HCT116 (cell line): ENCODE results near the gene OR10K2. TPM values are rescaled to one million over a fixed set of nuclear protein-coding genes. Genes with fewer than 3 reads are reported as not detected.

ENCODE experiments used
- ATAC-seq: fragments of 200-7000 bp; cut with Tn5 transposase; 2 replicates; pipeline ENCODE4 v1.9.1; 2020; ENCODE audit warnings: mild to moderate bottlenecking, moderate library complexity
- BruUV-seq: library from RNA; stranded (reverse); fragments of 400-500 nt; replicated peaks from 2 replicates; lab custom pipeline; 2021; lab: Mats Ljungman, UMichigan
- CTCF ChIA-PET: fragments of 300-600 bp; sonication (Branson Sonifier 250); formaldehyde crosslinking; loops from one replicate; lab custom pipeline; 2021; ENCODE audit warnings: antibody characterized with exemption; lab: Charles Lee
- POLR2A ChIA-PET: fragments of 300-600, 350-600 bp; sonication (Branson Sonifier 250); formaldehyde crosslinking; loops from one replicate; lab custom pipeline; 2021; ENCODE audit warnings: antibody characterized with exemption; lab: Charles Lee
- RAD21 ChIA-PET, 2 experiments: fragments of 300-600 bp; sonication (Branson Sonifier 250); formaldehyde crosslinking; loops; one replicate each; lab custom pipeline; 2023; ENCODE audit warnings: low total read pairs in 2 of 2; ENCODE audit not compliant: uncharacterized antibody in 2 of 2, unreplicated experiment in 2 of 2, low non-redundant PET in 1 of 2; lab: Charles Lee
- DNase-seq: peaks from one replicate; pipeline ENCODE4 v3.0.0-alpha.2; 2010; ENCODE audit warnings: low read depth, low spot score
- H2AFZ ChIP-seq: fragments of 200-600 bp; shearing (Covaris generic), sonication (generic); 2 replicates; pipeline ENCODE4 v1.6.1; 2017; ENCODE audit warnings: low read depth, mixed run types, mixed read lengths, antibody characterized with exemption, low read length; ENCODE audit not compliant: poor library complexity, severe bottlenecking
- H3K27ac ChIP-seq: 2 replicates; pipeline ENCODE4 v1.5.1; 2012; ENCODE audit warnings: low read depth, low read length
- H3K27me3 ChIP-seq: fragments of 200-600 bp; sonication (generic); 2 replicates; pipeline ENCODE4 v1.6.1; 2016; ENCODE audit warnings: mixed run types, low read length, mixed read lengths; ENCODE audit not compliant: insufficient read depth
- H3K36me3 ChIP-seq, 2 experiments: fragments of 200-500 bp in 1 of 2; fragments of 200-600 bp in 1 of 2; sonication (Bioruptor generic) in 1 of 2; sonication (generic) in 1 of 2; 2 replicates each; pipeline versions ENCODE4 v1.5.1 to v1.6.1; 2014 to 2016; ENCODE audit warnings: low read length in 2 of 2, inconsistent platforms in 1 of 2, mixed read lengths in 1 of 2, mixed run types in 1 of 2; ENCODE audit not compliant: insufficient read depth in 2 of 2, control insufficient read depth in 1 of 2
- H3K4me1 ChIP-seq, 2 experiments: fragments of 200-600 bp in 1 of 2; sonication (generic) in 1 of 2; 2 replicates each; pipeline versions ENCODE4 v1.5.1 to v1.6.1; 2012 to 2017; ENCODE audit warnings: low read length in 2 of 2, inconsistent platforms in 1 of 2, mild to moderate bottlenecking in 1 of 2, mixed read lengths in 1 of 2, mixed run types in 1 of 2, moderate library complexity in 1 of 2; ENCODE audit not compliant: insufficient read depth in 2 of 2, control insufficient read depth in 1 of 2
- H3K4me2 ChIP-seq: fragments of 200-600 bp; sonication (generic); 2 replicates; pipeline ENCODE4 v1.6.1; 2017; ENCODE audit warnings: mixed run types, low read length, mixed read lengths
- H3K4me3 ChIP-seq, 2 experiments: fragments of 200-600 bp in 1 of 2; sonication (generic) in 1 of 2; replicated peaks in 1 of 2; 2 replicates each; pipeline ENCODE4 v1.5.1; 2011 to 2016; ENCODE audit warnings: low read length in 2 of 2, control low read depth in 1 of 2, low read depth in 1 of 2, mild to moderate bottlenecking in 1 of 2, mixed read lengths in 1 of 2, mixed run types in 1 of 2
- H3K79me2 ChIP-seq: fragments of 200-600 bp; sonication (generic); 2 replicates; pipeline ENCODE4 v1.6.1; 2017; ENCODE audit warnings: mild to moderate bottlenecking, mixed run types, low read length, moderate library complexity, mixed read lengths; ENCODE audit not compliant: insufficient read depth
- H3K9ac ChIP-seq: fragments of 200-600 bp; sonication (generic); 2 replicates; pipeline ENCODE4 v1.6.1; 2016; ENCODE audit warnings: low read length, mixed read lengths
- H3K9me2 ChIP-seq: fragments of 200-600 bp; sonication (generic), shearing (Covaris generic); 2 replicates; pipeline ENCODE4 v1.6.1; 2017; ENCODE audit warnings: mixed run types, mild to moderate bottlenecking, moderate library complexity; ENCODE audit not compliant: insufficient read depth
- H3K9me3 ChIP-seq, 2 experiments: fragments of 200-500 bp in 1 of 2; fragments of 200-600 bp in 1 of 2; sonication (Bioruptor generic) in 1 of 2; sonication (generic) in 1 of 2; 2 replicates each; pipeline ENCODE4 v1.6.1; 2014 to 2017; ENCODE audit warnings: low read length in 2 of 2, mixed read lengths in 2 of 2, inconsistent platforms in 1 of 2, low read depth in 1 of 2, mild to moderate bottlenecking in 1 of 2, mixed run types in 1 of 2, moderate library complexity in 1 of 2; ENCODE audit not compliant: control insufficient read depth in 1 of 2, insufficient read depth in 1 of 2
- H4K20me1 ChIP-seq: fragments of 200-600 bp; sonication (generic), shearing (Covaris generic); 2 replicates; pipeline ENCODE4 v1.6.1; 2017; ENCODE audit warnings: mixed run types, mild to moderate bottlenecking, moderate library complexity; ENCODE audit not compliant: insufficient read depth
- CBX3 ChIP-seq: IDR thresholded peaks from 2 replicates; pipeline ENCODE4 v1.6.1; 2012; ENCODE audit warnings: low read depth
- CEBPB ChIP-seq: IDR thresholded peaks from 2 replicates; pipeline ENCODE4 v1.6.1; 2012; ENCODE audit warnings: low read depth
- EGR1 ChIP-seq: IDR thresholded peaks from 2 replicates; pipeline ENCODE4 v1.6.1; 2012; ENCODE audit warnings: low read depth
- EZH2 ChIP-seq: fragments of 200-600 bp; sonication (generic); IDR thresholded peaks from 2 replicates; pipeline ENCODE4 v1.6.1; 2017; ENCODE audit warnings: antibody characterized with exemption, mixed run types
- EZH2phosphoT487 ChIP-seq: fragments of 200-600 bp; IDR thresholded peaks from 2 replicates; pipeline ENCODE4 v1.6.1; 2018; ENCODE audit warnings: antibody characterized with exemption, borderline replicate concordance
- FOSL1 ChIP-seq: IDR thresholded peaks from 2 replicates; pipeline ENCODE4 v1.6.1; 2012; ENCODE audit warnings: low read depth
- JUND ChIP-seq: IDR thresholded peaks from 2 replicates; pipeline ENCODE4 v1.6.1; 2012
- POLR2A ChIP-seq: IDR thresholded peaks from 2 replicates; pipeline ENCODE4 v1.7.0; 2011; ENCODE audit warnings: borderline replicate concordance; ENCODE audit not compliant: insufficient read depth, insufficient read length; ENCODE audit errors: extremely low read depth
- POLR2AphosphoS5 ChIP-seq: IDR thresholded peaks from 2 replicates; pipeline ENCODE4 v1.6.1; 2011; ENCODE audit warnings: mild to moderate bottlenecking, low read depth, low read length, moderate library complexity
- SIN3A ChIP-seq: IDR thresholded peaks from 2 replicates; pipeline ENCODE4 v1.6.1; 2012; ENCODE audit warnings: low read depth
- SP1 ChIP-seq: IDR thresholded peaks from 2 replicates; pipeline ENCODE4 v1.6.1; 2012; ENCODE audit warnings: low read depth
- SRF ChIP-seq: IDR thresholded peaks from 2 replicates; pipeline ENCODE4 v1.6.1; 2012; ENCODE audit warnings: low read depth
- TCF7L2 ChIP-seq: IDR thresholded peaks from 2 replicates; pipeline ENCODE4 v1.7.0; 2011; ENCODE audit warnings: borderline replicate concordance, inconsistent platforms; ENCODE audit not compliant: insufficient read depth, insufficient read length; ENCODE audit errors: extremely low read depth
- YY1 ChIP-seq: IDR thresholded peaks from 2 replicates; pipeline ENCODE4 v1.6.1; 2011; ENCODE audit warnings: low read length, low read depth, moderate library complexity, mild to moderate bottlenecking; ENCODE audit not compliant: insufficient replicate concordance; ENCODE audit errors: extremely low read depth
- ZFX ChIP-seq: fragments of 450-650 bp; IDR thresholded peaks from 2 replicates; pipeline ENCODE4 v1.6.1; 2017
- intact Hi-C: fragments of 100-400 bp; cut with micrococcal nuclease; formaldehyde crosslinking; loops from 2 replicates; pipeline ENCODE4 v1.10.0; 2022
- total RNA-seq: library from RNA; stranded (reverse); gene quantifications from one replicate; pipeline ENCODE4 v1.2.1, GENCODE V29; 2021; ENCODE audit not compliant: unreplicated experiment
- TF ChIP-seq, protein P1 (sequence below): IDR thresholded peaks from 2 replicates; pipeline ENCODE4 v1.6.1; 2012; ENCODE audit warnings: low read depth
- TF ChIP-seq, protein P2 (sequence below): IDR thresholded peaks from 2 replicates; pipeline ENCODE4 v1.6.1; 2012
- TF ChIP-seq, protein P3 (sequence below): IDR thresholded peaks from 2 replicates; pipeline ENCODE4 v1.6.1; 2012
- TF ChIP-seq, protein P4 (sequence below): IDR thresholded peaks from 2 replicates; pipeline ENCODE4 v1.6.1; 2011; ENCODE audit warnings: mild to moderate bottlenecking, low read length, moderate library complexity; ENCODE audit not compliant: insufficient replicate concordance; ENCODE audit errors: extremely low read depth

Gene OR10K2
- total RNA-seq, 1 experiment from 2014 or later: not detected

DNA sequence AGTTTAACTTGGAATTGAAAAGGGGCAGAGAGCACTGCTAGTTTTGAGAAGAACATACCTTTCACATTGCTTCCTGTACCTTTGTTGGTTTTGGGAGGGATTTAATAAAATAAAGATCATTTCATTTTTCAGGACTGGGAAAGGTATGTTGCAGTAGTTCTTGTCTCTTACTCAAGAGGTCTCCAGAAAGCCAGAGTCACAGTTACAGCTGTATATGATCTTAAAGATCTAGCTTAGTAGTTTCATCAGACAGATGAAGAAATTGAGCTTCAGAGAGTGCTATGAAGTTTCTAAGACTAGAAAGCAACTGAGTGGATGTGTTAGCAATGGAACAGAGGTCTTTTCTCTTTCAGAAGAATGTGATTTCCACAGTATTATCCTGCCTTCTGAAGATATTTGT, 1.0 kb downstream of the OR10K2 start:
- H3K9me2 ChIP-seq: no peaks in the 10 kb centered on the region
- ChIA-PET CTCF (no interaction called here), RAD21 (no interaction called here), POLR2A (no interaction called here)
- H3K9me3 ChIP-seq: no peaks in the 10 kb centered on the region
- no peaks in the 10 kb centered on the region for H3K79me2 ChIP-seq
- DNase-seq (no peak), ATAC-seq (no peak)
- no peaks in the 10 kb centered on the region; the same call in 1 of the 2 replicates for H4K20me1 ChIP-seq
- H3K4me1 ChIP-seq: no peaks in the 10 kb centered on the region
- H3K27me3 ChIP-seq: no peaks in the 10 kb centered on the region
- no TSS peak for BruUV-seq
- no peak overlapping the region for H3K4me2 ChIP-seq
- H3K4me3 ChIP-seq: no peak overlapping the region
- H2AFZ ChIP-seq: no peak overlapping the region
- no peak overlapping the region for H3K9ac ChIP-seq
- intact Hi-C loops: no loop called here
- TF ChIP-seq SIN3A: no peak
- TF ChIP-seq TCF7L2: no peak
- TF ChIP-seq ZFX: no peak
- no peak for TF ChIP-seq JUND
- no peak for TF ChIP-seq EGR1
- TF ChIP-seq, protein P1, sequence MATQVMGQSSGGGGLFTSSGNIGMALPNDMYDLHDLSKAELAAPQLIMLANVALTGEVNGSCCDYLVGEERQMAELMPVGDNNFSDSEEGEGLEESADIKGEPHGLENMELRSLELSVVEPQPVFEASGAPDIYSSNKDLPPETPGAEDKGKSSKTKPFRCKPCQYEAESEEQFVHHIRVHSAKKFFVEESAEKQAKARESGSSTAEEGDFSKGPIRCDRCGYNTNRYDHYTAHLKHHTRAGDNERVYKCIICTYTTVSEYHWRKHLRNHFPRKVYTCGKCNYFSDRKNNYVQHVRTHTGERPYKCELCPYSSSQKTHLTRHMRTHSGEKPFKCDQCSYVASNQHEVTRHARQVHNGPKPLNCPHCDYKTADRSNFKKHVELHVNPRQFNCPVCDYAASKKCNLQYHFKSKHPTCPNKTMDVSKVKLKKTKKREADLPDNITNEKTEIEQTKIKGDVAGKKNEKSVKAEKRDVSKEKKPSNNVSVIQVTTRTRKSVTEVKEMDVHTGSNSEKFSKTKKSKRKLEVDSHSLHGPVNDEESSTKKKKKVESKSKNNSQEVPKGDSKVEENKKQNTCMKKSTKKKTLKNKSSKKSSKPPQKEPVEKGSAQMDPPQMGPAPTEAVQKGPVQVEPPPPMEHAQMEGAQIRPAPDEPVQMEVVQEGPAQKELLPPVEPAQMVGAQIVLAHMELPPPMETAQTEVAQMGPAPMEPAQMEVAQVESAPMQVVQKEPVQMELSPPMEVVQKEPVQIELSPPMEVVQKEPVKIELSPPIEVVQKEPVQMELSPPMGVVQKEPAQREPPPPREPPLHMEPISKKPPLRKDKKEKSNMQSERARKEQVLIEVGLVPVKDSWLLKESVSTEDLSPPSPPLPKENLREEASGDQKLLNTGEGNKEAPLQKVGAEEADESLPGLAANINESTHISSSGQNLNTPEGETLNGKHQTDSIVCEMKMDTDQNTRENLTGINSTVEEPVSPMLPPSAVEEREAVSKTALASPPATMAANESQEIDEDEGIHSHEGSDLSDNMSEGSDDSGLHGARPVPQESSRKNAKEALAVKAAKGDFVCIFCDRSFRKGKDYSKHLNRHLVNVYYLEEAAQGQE: no peak
- TF ChIP-seq POLR2A: no peak
- TF ChIP-seq CEBPB: no peak
- TF ChIP-seq CBX3: no peak
- TF ChIP-seq, protein P2, sequence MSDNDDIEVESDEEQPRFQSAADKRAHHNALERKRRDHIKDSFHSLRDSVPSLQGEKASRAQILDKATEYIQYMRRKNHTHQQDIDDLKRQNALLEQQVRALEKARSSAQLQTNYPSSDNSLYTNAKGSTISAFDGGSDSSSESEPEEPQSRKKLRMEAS: no peak
- TF ChIP-seq EZH2: no peak
- no peak for TF ChIP-seq YY1
- TF ChIP-seq, protein P3, sequence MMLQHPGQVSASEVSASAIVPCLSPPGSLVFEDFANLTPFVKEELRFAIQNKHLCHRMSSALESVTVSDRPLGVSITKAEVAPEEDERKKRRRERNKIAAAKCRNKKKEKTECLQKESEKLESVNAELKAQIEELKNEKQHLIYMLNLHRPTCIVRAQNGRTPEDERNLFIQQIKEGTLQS: no peak
- TF ChIP-seq SRF: no peak
- TF ChIP-seq, protein P4, sequence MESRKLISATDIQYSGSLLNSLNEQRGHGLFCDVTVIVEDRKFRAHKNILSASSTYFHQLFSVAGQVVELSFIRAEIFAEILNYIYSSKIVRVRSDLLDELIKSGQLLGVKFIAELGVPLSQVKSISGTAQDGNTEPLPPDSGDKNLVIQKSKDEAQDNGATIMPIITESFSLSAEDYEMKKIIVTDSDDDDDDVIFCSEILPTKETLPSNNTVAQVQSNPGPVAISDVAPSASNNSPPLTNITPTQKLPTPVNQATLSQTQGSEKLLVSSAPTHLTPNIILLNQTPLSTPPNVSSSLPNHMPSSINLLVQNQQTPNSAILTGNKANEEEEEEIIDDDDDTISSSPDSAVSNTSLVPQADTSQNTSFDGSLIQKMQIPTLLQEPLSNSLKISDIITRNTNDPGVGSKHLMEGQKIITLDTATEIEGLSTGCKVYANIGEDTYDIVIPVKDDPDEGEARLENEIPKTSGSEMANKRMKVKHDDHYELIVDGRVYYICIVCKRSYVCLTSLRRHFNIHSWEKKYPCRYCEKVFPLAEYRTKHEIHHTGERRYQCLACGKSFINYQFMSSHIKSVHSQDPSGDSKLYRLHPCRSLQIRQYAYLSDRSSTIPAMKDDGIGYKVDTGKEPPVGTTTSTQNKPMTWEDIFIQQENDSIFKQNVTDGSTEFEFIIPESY: no peak
- TF ChIP-seq POLR2AphosphoS5: no peak
- TF ChIP-seq EZH2phosphoT487: no peak
- TF ChIP-seq SP1: no peak
- no peak for TF ChIP-seq FOSL1
- H3K36me3 ChIP-seq: no peaks in the 10 kb centered on the region
- H3K27ac ChIP-seq: no peak overlapping the region
